GM06990 (cell line): ENCODE data around the gene USF3.

Experiments
- DNase-seq: peaks from one replicate; pipeline ENCODE4 v3.0.0-alpha.2; 2011; ENCODE audit not compliant: insufficient read length; ENCODE audit errors: extremely low read depth
- H3K27me3 ChIP-seq: replicated peaks from 2 replicates; pipeline ENCODE4 v1.6.0; 2011; ENCODE audit warnings: low read length; ENCODE audit not compliant: control insufficient read depth, insufficient read depth
- H3K36me3 ChIP-seq: 2 replicates; pipeline ENCODE4 v1.5.1; 2011; ENCODE audit warnings: low read length; ENCODE audit not compliant: control insufficient read depth, insufficient read depth
- H3K4me3 ChIP-seq: replicated peaks from 2 replicates; pipeline ENCODE4 v1.5.1; 2011; ENCODE audit warnings: low read depth, mild to moderate bottlenecking, control low read depth, low read length
- CTCF ChIP-seq: IDR thresholded peaks from 2 replicates; pipeline ENCODE4 v1.5.1; 2011; ENCODE audit warnings: low read length, control low read depth, mild to moderate bottlenecking, inconsistent platforms; ENCODE audit not compliant: insufficient read depth, poor library complexity, severe bottlenecking

The USF3 gene

GRCh38 chr3:113623811-113624210, 72.6 kb downstream of the USF3 start:
- Histone ChIP-seq H3K4me3 (no peak overlapping the region), H3K27me3 (no peaks in the 10 kb centered on the region), H3K36me3 (peaks cover 23% of the 10 kb centered on the region)
- DNase-seq, result no peak
- no peak for TF ChIP-seq CTCF

- no peaks in the 10 kb centered on the region for H3K27me3 ChIP-seq
- no peak for TF ChIP-seq CTCF
- H3K36me3 ChIP-seq, result peaks cover 20% of the 10 kb centered on the region
- no peak overlapping the region for H3K4me3 ChIP-seq
- DNase-seq, result no peak
These were observed 73.1 kb downstream of the USF3 start for GRCh38 chr3:113623324-113623723.

GRCh38 chr3:113620091-113620490, 76.4 kb downstream of the USF3 start:
- Histone ChIP-seq H3K4me3 (no peak overlapping the region), H3K36me3 (peaks cover 17% of the 10 kb centered on the region), H3K27me3 (no peaks in the 10 kb centered on the region)
- DNase-seq, result no peak
- TF ChIP-seq CTCF, result no peak

GRCh38 chr3:113617726-113618125, 78.7 kb downstream of the USF3 start:
- Histone ChIP-seq H3K4me3 (no peak overlapping the region), H3K36me3 (peaks cover 15% of the 10 kb centered on the region), H3K27me3 (no peaks in the 10 kb centered on the region)
- DNase-seq, result no peak
- TF ChIP-seq CTCF, result no peak

GRCh38 chr3:113615976-113616375, 80.5 kb downstream of the USF3 start:
- H3K27me3 ChIP-seq, result no peaks in the 10 kb centered on the region
- no peak for DNase-seq
- no peak overlapping the region for H3K4me3 ChIP-seq
- peaks cover 24% of the 10 kb centered on the region for H3K36me3 ChIP-seq
- TF ChIP-seq CTCF, result no peak

GRCh38 chr3:113614402-113614801, 82.0 kb downstream of the USF3 start:
- H3K4me3 ChIP-seq, result no peak overlapping the region
- no peak for TF ChIP-seq CTCF
- DNase-seq, result no peak

More at GRCh38 chr3:113614402-113614801, 82.0 kb downstream of the USF3 start:
- Histone ChIP-seq H3K27me3 (no peaks in the 10 kb centered on the region), H3K36me3 (peaks cover 21% of the 10 kb centered on the region)
